Endodermal cell (in vitro differentiated cells): ENCODE data around the gene NEBL. TPM values are rescaled to one million over a fixed set of nuclear protein-coding genes. Genes with fewer than 3 reads are reported as not detected.

Experiments
- DNase-seq: peaks from one replicate; pipeline ENCODE4 v3.0.0-alpha.2; 2017
- H3K27ac ChIP-seq: 2 replicates; pipeline ENCODE4 v1.5.1; 2013; ENCODE audit warnings: mild to moderate bottlenecking, low read depth, low read length, moderate library complexity
- H3K27me3 ChIP-seq: 2 replicates; pipeline ENCODE4 v1.6.1; 2013; ENCODE audit warnings: mild to moderate bottlenecking, low read length, moderate library complexity; ENCODE audit not compliant: insufficient read depth, control insufficient read depth, poor library complexity, severe bottlenecking
- H3K36me3 ChIP-seq: 2 replicates; pipeline ENCODE4 v1.7.0; 2013; ENCODE audit warnings: mild to moderate bottlenecking, low read length, moderate library complexity; ENCODE audit not compliant: control insufficient read depth, insufficient read depth
- H3K4me1 ChIP-seq: one replicate; pipeline ENCODE4 v1.7.0; 2013; ENCODE audit warnings: low read length; ENCODE audit not compliant: control insufficient read depth, insufficient read depth
- H3K4me3 ChIP-seq: 2 replicates; pipeline ENCODE4 v1.5.1; 2013; ENCODE audit warnings: mild to moderate bottlenecking, low read length, moderate library complexity
- H3K9ac ChIP-seq: 2 replicates; pipeline ENCODE4 v1.6.1; 2013; ENCODE audit warnings: mild to moderate bottlenecking, low read length, moderate library complexity; ENCODE audit not compliant: poor library complexity, severe bottlenecking; ENCODE audit errors: extremely low read depth
- H3K9me3 ChIP-seq: 2 replicates; pipeline ENCODE4 v1.6.1; 2013; ENCODE audit warnings: mild to moderate bottlenecking, low read length, moderate library complexity; ENCODE audit not compliant: control insufficient read depth
- H3K27ac Mint-ChIP-seq: 2 replicates; pipeline ENCODE4 v1.8.0; 2020; ENCODE audit warnings: mixed read lengths
- H3K27me3 Mint-ChIP-seq: 2 replicates; pipeline ENCODE4 v1.8.0; 2021; ENCODE audit warnings: mild to moderate bottlenecking, mixed read lengths; ENCODE audit not compliant: insufficient read depth
- H3K36me3 Mint-ChIP-seq: 2 replicates; pipeline ENCODE4 v1.8.0; 2020; ENCODE audit warnings: low read depth, mixed read lengths
- H3K4me1 Mint-ChIP-seq: 2 replicates; pipeline ENCODE4 v1.8.0; 2020; ENCODE audit warnings: mixed read lengths
- H3K4me3 Mint-ChIP-seq: 2 replicates; pipeline ENCODE4 v1.8.0; 2020; ENCODE audit warnings: mild to moderate bottlenecking, moderate library complexity, mixed read lengths
- H3K9me3 Mint-ChIP-seq: 2 replicates; pipeline ENCODE4 v1.8.0; 2020; ENCODE audit warnings: mild to moderate bottlenecking, mixed read lengths
- WGBS, 2 experiments: methylation state at CpG; one replicate each; pipeline versions ENCODE4 v1.1.5 to v1.1.7; 2013; ENCODE audit warnings: missing lambda C conversion rate in 2 of 2, mixed read lengths in 1 of 2; ENCODE audit not compliant: insufficient coverage in 1 of 2, insufficient read length in 1 of 2; 5-methylcytosine and 5-hydroxymethylcytosine counted together
- total RNA-seq, 2 donors: library from RNA; stranded (reverse); fragmentation: NEBNext Ultra II Directional in 1 of 2; extraction: Animal tissue kit (Norgen Biotek cat#: 25700) in 1 of 2; gene quantifications; 2 replicates in 1 of 2; 3 replicates in 1 of 2; pipeline ENCODE4 v1.2.1, GENCODE V29; 2021
- TF ChIP-seq, protein P1 (sequence below): fragments of 200-600 bp; sonication (generic); conservative IDR thresholded peaks from 2 replicates; pipeline ENCODE4 v1.5.0; 2021; ENCODE audit warnings: antibody characterized with exemption, mild to moderate bottlenecking

NEBL gene
- total RNA-seq, 2 donors from 2014 or later, result 39.8 to 61.6 TPM

DNA sequence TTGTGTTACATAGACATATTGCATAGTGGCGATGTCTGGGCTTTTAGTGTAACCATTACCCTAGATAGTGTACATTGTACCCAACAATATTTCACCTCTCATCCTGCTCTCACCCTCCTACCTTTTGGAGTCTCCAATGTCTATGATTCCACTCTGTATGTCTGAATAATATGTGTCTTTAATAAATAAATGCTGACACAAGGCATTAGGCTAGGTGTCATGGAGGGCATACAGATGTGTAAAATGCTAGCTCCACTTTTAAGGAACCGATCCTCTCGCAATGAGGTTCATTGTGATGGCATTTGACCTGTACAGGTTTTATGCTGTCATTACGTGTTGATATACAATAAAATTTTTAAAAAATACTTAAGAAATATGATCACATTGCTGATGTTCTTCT, 74.3 kb downstream of the NEBL start:
- H3K36me3 ChIP-seq, result peaks cover 48% of the 10 kb centered on the region
- 95 to 98% methylated on average over 3 to 4 of the region's 4 CpGs for WGBS, 2 experiments

DNA sequence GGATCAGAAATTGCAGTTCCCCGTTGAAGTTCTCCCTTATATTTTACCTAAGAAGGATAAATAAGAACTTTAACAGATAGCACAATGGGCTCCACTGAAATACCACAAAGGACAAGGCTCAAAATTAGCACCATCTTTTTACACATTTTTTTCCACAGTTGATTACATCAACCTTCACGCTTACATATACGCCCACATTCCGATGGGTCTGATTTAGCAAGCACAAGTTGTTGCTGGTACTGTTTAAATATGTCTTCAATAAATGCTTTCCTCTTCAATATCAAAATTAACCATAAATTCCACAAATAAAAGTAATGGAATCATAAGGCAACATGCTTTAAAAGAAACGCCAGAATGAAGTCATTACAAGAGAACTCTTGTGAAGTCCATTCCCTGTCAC, 79.5 kb downstream of the NEBL start:
- Histone ChIP-seq H3K36me3 (peaks cover 35% of the 10 kb centered on the region), H3K27me3 (no peaks in the 10 kb centered on the region), H3K4me1 (no peaks in the 10 kb centered on the region), H3K9me3 (no peaks in the 10 kb centered on the region), H3K4me3 (no peak overlapping the region), H3K27ac (no peak overlapping the region), H3K9ac (no peak overlapping the region)
- H3K27me3 Mint-ChIP-seq, result no peaks in the 10 kb centered on the region
- no peak overlapping the region for H3K4me3 Mint-ChIP-seq
- H3K4me1 Mint-ChIP-seq, result peaks cover 2% of the 10 kb centered on the region
- WGBS, 2 experiments, result 94 to 97% methylated on average over 3 to 5 of the region's 5 CpGs
- peaks cover 48% of the 10 kb centered on the region for H3K36me3 Mint-ChIP-seq
- H3K9me3 Mint-ChIP-seq, result no peaks in the 10 kb centered on the region
- no peak for DNase-seq
- TF ChIP-seq, protein P1, sequence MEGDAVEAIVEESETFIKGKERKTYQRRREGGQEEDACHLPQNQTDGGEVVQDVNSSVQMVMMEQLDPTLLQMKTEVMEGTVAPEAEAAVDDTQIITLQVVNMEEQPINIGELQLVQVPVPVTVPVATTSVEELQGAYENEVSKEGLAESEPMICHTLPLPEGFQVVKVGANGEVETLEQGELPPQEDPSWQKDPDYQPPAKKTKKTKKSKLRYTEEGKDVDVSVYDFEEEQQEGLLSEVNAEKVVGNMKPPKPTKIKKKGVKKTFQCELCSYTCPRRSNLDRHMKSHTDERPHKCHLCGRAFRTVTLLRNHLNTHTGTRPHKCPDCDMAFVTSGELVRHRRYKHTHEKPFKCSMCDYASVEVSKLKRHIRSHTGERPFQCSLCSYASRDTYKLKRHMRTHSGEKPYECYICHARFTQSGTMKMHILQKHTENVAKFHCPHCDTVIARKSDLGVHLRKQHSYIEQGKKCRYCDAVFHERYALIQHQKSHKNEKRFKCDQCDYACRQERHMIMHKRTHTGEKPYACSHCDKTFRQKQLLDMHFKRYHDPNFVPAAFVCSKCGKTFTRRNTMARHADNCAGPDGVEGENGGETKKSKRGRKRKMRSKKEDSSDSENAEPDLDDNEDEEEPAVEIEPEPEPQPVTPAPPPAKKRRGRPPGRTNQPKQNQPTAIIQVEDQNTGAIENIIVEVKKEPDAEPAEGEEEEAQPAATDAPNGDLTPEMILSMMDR, result no peak
- no peak overlapping the region for H3K27ac Mint-ChIP-seq

More for the DNA sequence above, 74.3 kb downstream of the NEBL start:
- H3K9me3 ChIP-seq, result no peaks in the 10 kb centered on the region
- no peak overlapping the region for H3K27ac ChIP-seq
- Mint-ChIP-seq H3K9me3 (no peaks in the 10 kb centered on the region), H3K36me3 (peaks cover 36% of the 10 kb centered on the region), H3K4me1 (peaks cover 1% of the 10 kb centered on the region), H3K27ac (no peak overlapping the region), H3K27me3 (no peaks in the 10 kb centered on the region), H3K4me3 (no peak overlapping the region)
- H3K4me1 ChIP-seq, result no peaks in the 10 kb centered on the region
- H3K27me3 ChIP-seq, result no peaks in the 10 kb centered on the region
- no peak overlapping the region for H3K9ac ChIP-seq
- no peak overlapping the region for H3K4me3 ChIP-seq
- no peak for DNase-seq
- TF ChIP-seq, protein P1, result no peak

GRCh38 chr10:20817116-20817515, 80.0 kb downstream of the NEBL start:
- Mint-ChIP-seq H3K4me1 (peaks cover 2% of the 10 kb centered on the region), H3K27me3 (no peaks in the 10 kb centered on the region), H3K36me3 (peaks cover 51% of the 10 kb centered on the region), H3K27ac (no peak overlapping the region), H3K9me3 (no peaks in the 10 kb centered on the region), H3K4me3 (no peak overlapping the region)
- TF ChIP-seq, protein P1, result no peak
- 93 to 97% methylated on average over 3 of the region's 3 CpGs for WGBS, 2 experiments
- Histone ChIP-seq H3K9me3 (no peaks in the 10 kb centered on the region), H3K36me3 (peaks cover 34% of the 10 kb centered on the region), H3K4me1 (no peaks in the 10 kb centered on the region), H3K27ac (no peak overlapping the region), H3K9ac (no peak overlapping the region), H3K4me3 (no peak overlapping the region), H3K27me3 (no peaks in the 10 kb centered on the region)
- DNase-seq, result no peak
